HCT116 (cell line): Measurements from ENCODE around the gene ADGRL3.

Experiments used
- CEBPB ChIP-seq: IDR thresholded peaks from 2 replicates; pipeline ENCODE4 v1.6.1; 2012; ENCODE audit warnings: low read depth
- CTCF ChIP-seq, 3 experiments: fragments of 200-600 bp in 1 of 3; sonication (generic) in 1 of 3; IDR thresholded peaks in 2 of 3; conservative IDR thresholded peaks in 1 of 3; 2 replicates each; pipeline ENCODE4 v1.5.1; 2012 to 2017; ENCODE audit warnings: low read depth in 2 of 3, low read length in 2 of 3, antibody characterized with exemption in 1 of 3, borderline replicate concordance in 1 of 3, control low read depth in 1 of 3, mild to moderate bottlenecking in 1 of 3, mixed read lengths in 1 of 3, mixed run types in 1 of 3, moderate library complexity in 1 of 3; ENCODE audit not compliant: insufficient read depth in 1 of 3
- EGR1 ChIP-seq: IDR thresholded peaks from 2 replicates; pipeline ENCODE4 v1.6.1; 2012; ENCODE audit warnings: low read depth
- EZH2 ChIP-seq: fragments of 200-600 bp; sonication (generic); IDR thresholded peaks from 2 replicates; pipeline ENCODE4 v1.6.1; 2017; ENCODE audit warnings: antibody characterized with exemption, mixed run types
- POLR2A ChIP-seq: IDR thresholded peaks from 2 replicates; pipeline ENCODE4 v1.7.0; 2011; ENCODE audit warnings: borderline replicate concordance; ENCODE audit not compliant: insufficient read depth, insufficient read length; ENCODE audit errors: extremely low read depth
- POLR2AphosphoS5 ChIP-seq: IDR thresholded peaks from 2 replicates; pipeline ENCODE4 v1.6.1; 2011; ENCODE audit warnings: mild to moderate bottlenecking, low read depth, low read length, moderate library complexity
- RAD21 ChIP-seq: IDR thresholded peaks from 2 replicates; pipeline ENCODE4 v1.6.1; 2012; ENCODE audit warnings: low read depth, mild to moderate bottlenecking
- SRF ChIP-seq: IDR thresholded peaks from 2 replicates; pipeline ENCODE4 v1.6.1; 2012; ENCODE audit warnings: low read depth
- TCF7L2 ChIP-seq: IDR thresholded peaks from 2 replicates; pipeline ENCODE4 v1.7.0; 2011; ENCODE audit warnings: borderline replicate concordance, inconsistent platforms; ENCODE audit not compliant: insufficient read depth, insufficient read length; ENCODE audit errors: extremely low read depth
- ZBTB33 ChIP-seq: IDR thresholded peaks from 2 replicates; pipeline ENCODE4 v1.6.1; 2011; ENCODE audit warnings: mild to moderate bottlenecking, low read length, moderate library complexity; ENCODE audit not compliant: insufficient replicate concordance; ENCODE audit errors: extremely low read depth
- ZFX ChIP-seq: fragments of 450-650 bp; IDR thresholded peaks from 2 replicates; pipeline ENCODE4 v1.6.1; 2017
- ZNF274 ChIP-seq: fragments of 200-500 bp; sonication (Bioruptor generic); IDR thresholded peaks from 2 replicates; pipeline ENCODE4 v1.6.1; 2014; ENCODE audit warnings: mild to moderate bottlenecking, low read depth, low read length, inconsistent platforms

GRCh38 chr4:61451935-61452334, 251.8 kb downstream of the ADGRL3 start:
- TF ChIP-seq POLR2AphosphoS5 (no peak), CEBPB (no peak), CTCF (IDR thresholded peaks at IDR 0.05 in 2 of 3, conservative IDR thresholded peaks at IDR 0.05 in 1 of 3; ENCODE audit: borderline replicate concordance in 1 of 3, insufficient read depth in 1 of 3, low read depth in 2 of 3, low read length in 2 of 3) (no peak), EGR1 (no peak), POLR2A (no peak), ZFX (no peak), EZH2 (no peak), TCF7L2 (no peak), SRF (no peak), ZNF274 (no peak), RAD21 (no peak), ZBTB33 (no peak)
